ENCODE data around the gene TMEM132D. TPM values are rescaled to one million over a fixed set of nuclear protein-coding genes. Genes with fewer than 3 reads are reported as not detected.

TMEM132D gene
- total RNA-seq, 2 donors from 2014 or later: under 0.01 to 0.26 TPM

DNA sequence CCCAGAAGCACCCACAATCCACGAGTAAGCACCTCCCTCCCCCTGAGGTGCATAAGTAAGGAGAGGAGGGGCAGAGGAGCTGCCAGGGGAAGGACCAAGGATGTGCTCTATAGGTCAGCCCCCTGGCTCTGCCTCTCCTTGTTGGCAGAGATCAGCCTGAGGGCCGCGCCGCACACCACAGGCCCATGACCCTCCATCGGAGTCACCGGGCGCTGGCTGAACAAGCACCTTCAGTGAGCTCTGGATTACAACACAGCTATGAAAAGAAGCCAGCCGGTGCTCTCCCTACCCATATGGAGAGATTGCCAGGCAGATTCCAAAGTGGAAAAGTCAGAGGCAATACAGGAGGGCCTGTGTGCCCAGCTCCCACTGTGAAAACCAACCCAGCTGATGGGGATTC, 793.2 kb downstream of the TMEM132D start:
- Histone ChIP-seq H3K4me1 (no peaks in the 10 kb centered on the region), H3K4me3 (no peak overlapping the region), H3K36me3 (replicated peaks in 1 of 2; ENCODE audit: insufficient read depth in 1 of 2, low read depth in 2 of 2) (no peaks in the 10 kb centered on the region), H3K27me3 (no peaks in the 10 kb centered on the region), H3K9me3 (peaks cover 0 to 4% (median 0%) of the 10 kb centered on the region in 3 donors), H3K27ac (no peak overlapping the region)
- intact Hi-C loops (cut with DNase I): no loop called here
- ATAC-seq (no peak), DNase-seq (no peak)
- TF ChIP-seq, protein P1, sequence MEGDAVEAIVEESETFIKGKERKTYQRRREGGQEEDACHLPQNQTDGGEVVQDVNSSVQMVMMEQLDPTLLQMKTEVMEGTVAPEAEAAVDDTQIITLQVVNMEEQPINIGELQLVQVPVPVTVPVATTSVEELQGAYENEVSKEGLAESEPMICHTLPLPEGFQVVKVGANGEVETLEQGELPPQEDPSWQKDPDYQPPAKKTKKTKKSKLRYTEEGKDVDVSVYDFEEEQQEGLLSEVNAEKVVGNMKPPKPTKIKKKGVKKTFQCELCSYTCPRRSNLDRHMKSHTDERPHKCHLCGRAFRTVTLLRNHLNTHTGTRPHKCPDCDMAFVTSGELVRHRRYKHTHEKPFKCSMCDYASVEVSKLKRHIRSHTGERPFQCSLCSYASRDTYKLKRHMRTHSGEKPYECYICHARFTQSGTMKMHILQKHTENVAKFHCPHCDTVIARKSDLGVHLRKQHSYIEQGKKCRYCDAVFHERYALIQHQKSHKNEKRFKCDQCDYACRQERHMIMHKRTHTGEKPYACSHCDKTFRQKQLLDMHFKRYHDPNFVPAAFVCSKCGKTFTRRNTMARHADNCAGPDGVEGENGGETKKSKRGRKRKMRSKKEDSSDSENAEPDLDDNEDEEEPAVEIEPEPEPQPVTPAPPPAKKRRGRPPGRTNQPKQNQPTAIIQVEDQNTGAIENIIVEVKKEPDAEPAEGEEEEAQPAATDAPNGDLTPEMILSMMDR (IDR thresholded peaks at IDR 0.05): no peak
- TF ChIP-seq POLR2A (IDR thresholded peaks at IDR 0.05): no peak
- WGBS, 2 donors: 82 to 85% methylated on average over 7 to 8 of the region's 8 CpGs

DNA sequence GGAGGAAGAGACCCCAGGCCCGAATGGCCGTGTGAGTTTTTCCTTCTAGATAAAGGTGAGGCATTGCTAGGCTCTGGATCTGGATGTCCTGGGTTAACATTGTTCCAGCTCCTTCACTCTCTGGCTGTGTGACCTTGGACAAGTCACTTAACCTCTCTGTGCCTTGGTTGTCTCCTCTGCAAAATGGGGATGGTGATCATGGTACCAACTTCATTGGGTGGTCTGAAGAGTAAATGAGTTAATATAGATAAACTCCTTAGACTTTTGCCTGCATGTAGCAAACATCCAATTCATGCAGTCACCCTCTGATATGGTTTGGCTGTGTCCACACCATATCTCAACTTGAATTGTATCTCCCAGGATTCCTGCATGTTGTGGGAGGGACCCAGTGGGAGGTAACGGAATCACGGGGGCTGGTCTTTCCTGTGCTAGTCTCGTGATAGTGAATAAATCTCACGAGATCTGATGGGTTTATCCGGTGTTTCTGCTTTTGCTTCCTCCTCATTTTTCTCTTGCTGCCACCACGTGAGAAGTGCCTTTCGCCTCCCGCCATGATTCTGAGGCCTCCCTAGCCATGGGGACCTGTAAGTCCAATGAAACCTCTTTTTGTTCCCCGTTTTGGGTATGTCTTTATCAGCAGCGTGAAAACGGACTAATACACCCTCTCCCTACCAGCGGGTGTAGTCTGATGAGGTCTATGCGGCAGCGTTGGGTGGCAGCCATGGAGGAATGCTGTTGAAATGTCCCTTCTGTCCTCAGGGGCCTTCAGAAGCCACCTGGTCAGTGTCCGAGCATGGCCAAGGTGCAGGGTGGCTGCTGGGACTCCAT, 794.4 kb downstream of the TMEM132D start:
- H3K36me3 ChIP-seq (replicated peaks in 1 of 2; ENCODE audit: insufficient read depth in 1 of 2, low read depth in 2 of 2): no peaks in the 10 kb centered on the region
- H3K9me3 ChIP-seq: peaks cover 0 to 4% (median 0%) of the 10 kb centered on the region in 3 donors
- no peaks in the 10 kb centered on the region for H3K4me1 ChIP-seq
- TF ChIP-seq, protein P1 (IDR thresholded peaks at IDR 0.05): no peak
- TF ChIP-seq POLR2A (IDR thresholded peaks at IDR 0.05): no peak
- 57 to 73% methylated on average over 16 to 17 of the region's 17 CpGs for WGBS, 2 donors
- H3K4me3 ChIP-seq: no peak overlapping the region
- intact Hi-C loops (cut with DNase I): no loop called here
- ATAC-seq (no peak), DNase-seq (no peak)
- no peaks in the 10 kb centered on the region for H3K27me3 ChIP-seq
- no peak overlapping the region for H3K27ac ChIP-seq

DNA sequence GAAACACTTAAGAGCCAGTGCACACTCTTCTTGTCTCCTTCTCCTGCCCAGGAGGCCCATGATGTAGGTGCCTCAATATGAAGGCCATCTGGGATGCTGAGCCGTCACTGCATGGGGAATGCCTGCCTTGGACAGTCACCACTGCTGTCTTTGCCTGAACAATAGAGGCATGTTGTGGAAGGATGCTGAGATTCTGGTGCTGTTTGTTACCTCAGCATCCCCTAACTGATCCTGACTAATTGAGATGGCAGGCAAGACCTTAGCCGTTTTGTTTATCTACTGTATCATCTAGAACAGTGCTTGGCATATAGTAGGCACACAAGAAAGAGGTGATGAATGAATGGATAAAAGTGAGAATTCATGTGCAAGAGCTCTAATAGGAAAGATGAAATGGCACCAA, 797.1 kb downstream of the TMEM132D start:
- WGBS, 2 donors: 29 to 47% methylated on average over 2 of the region's 2 CpGs

DNA sequence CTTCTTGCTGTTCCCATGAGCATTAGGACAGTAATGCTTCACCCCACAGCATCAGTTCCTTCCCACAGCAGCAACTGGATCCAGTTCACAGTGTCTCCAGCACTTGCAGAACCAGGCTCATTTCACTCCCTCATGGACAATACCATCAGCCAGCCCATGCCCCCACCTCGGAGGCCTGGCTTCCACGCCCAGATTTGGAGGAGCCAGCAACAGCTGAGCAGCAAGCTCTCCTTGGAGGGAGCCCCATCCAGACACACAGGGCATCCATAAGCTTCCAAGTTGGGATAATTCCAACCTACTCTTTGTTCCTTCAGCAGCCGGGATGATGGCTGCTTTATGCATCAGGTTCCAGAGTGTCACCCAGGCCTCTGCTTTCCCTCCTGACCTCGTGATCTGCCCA, 800.6 kb downstream of the TMEM132D start:
- TF ChIP-seq, protein P1 (IDR thresholded peaks at IDR 0.05): no peak
- no peak for TF ChIP-seq POLR2A (IDR thresholded peaks at IDR 0.05)
- WGBS, 2 donors: 38 to 64% methylated on average over 4 of the region's 4 CpGs
- Histone ChIP-seq H3K27me3 (no peaks in the 10 kb centered on the region), H3K4me1 (no peaks in the 10 kb centered on the region), H3K9me3 (peaks cover 0 to 4% (median 0%) of the 10 kb centered on the region in 3 donors), H3K36me3 (replicated peaks in 1 of 2; ENCODE audit: insufficient read depth in 1 of 2, low read depth in 2 of 2) (no peaks in the 10 kb centered on the region), H3K4me3 (no peak overlapping the region), H3K27ac (no peak overlapping the region)
- ATAC-seq: no peak
- intact Hi-C loops (cut with DNase I): no loop called here
- DNase-seq: no peak

More for the DNA sequence above, 797.1 kb downstream of the TMEM132D start:
- H3K27me3 ChIP-seq: no peaks in the 10 kb centered on the region
- DNase-seq: no peak
- ATAC-seq: no peak
- peaks cover 0 to 4% (median 0%) of the 10 kb centered on the region in 3 donors for H3K9me3 ChIP-seq
- H3K27ac ChIP-seq: no peak overlapping the region
- H3K36me3 ChIP-seq (replicated peaks in 1 of 2; ENCODE audit: insufficient read depth in 1 of 2, low read depth in 2 of 2): no peaks in the 10 kb centered on the region
- TF ChIP-seq POLR2A (IDR thresholded peaks at IDR 0.05): no peak
- TF ChIP-seq, protein P1 (IDR thresholded peaks at IDR 0.05): no peak
- intact Hi-C loops (cut with DNase I): no loop called here
- H3K4me3 ChIP-seq: no peak overlapping the region
- no peaks in the 10 kb centered on the region for H3K4me1 ChIP-seq

DNA sequence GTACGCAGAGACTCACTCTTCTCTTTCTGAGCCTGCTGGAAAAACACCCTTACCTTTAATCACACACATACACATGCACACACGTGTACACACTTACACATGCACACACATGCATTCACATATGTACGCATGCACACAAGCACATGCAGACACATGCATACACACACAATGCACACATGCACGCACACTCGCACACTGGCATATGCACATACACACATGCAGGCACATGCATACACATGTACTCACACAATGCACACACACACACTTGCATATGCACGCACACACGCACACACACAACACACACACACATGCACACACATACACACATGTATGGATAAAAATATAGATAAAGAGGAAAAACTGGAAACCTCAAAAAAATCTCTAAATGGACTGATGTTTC, 801.6 kb downstream of the TMEM132D start:
- DNase-seq: no peak
- 56 to 75% methylated on average over 7 of the region's 7 CpGs for WGBS, 2 donors
- intact Hi-C loops (cut with DNase I): no loop called here

More for the DNA sequence above, 801.6 kb downstream of the TMEM132D start:
- no peak overlapping the region for H3K27ac ChIP-seq
- no peak for TF ChIP-seq POLR2A (IDR thresholded peaks at IDR 0.05)
- TF ChIP-seq, protein P1 (IDR thresholded peaks at IDR 0.05): no peak
- H3K27me3 ChIP-seq: no peaks in the 10 kb centered on the region
- H3K4me1 ChIP-seq: no peaks in the 10 kb centered on the region
- H3K36me3 ChIP-seq (replicated peaks in 1 of 2; ENCODE audit: insufficient read depth in 1 of 2, low read depth in 2 of 2): no peaks in the 10 kb centered on the region
- no peak for ATAC-seq
- peaks cover 0 to 4% (median 0%) of the 10 kb centered on the region in 3 donors for H3K9me3 ChIP-seq
- no peak overlapping the region for H3K4me3 ChIP-seq

Measured in body of pancreas (tissue), 4 donors.